ENCODE data around the gene ETF1.

DNA sequence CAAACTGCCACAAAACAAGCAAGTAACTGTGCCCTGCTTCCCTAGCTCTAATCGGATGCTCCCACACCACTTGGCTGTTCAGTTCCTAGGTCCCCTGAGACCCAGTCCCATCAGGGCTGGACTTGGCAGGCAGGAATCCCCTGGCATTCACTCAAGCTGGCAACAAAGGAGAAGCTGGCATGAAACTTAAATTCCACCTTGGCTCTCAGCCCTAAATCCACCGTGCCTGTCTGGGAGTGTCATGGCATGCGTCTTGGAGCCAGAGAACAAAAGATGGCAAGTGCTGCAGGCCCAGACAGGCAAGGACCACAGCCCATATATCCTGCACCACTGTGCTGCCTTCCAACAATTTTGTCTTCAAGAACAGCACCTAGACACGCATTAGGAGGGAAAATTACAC lies 38.2 kb downstream of the ETF1 start:
- no peak for TF ChIP-seq EZH2 (IDR thresholded peaks at IDR 0.05; ENCODE audit: borderline replicate concordance, insufficient read depth, low read depth, low read length, poor library complexity, severe bottlenecking)
- TF ChIP-seq, protein P1, sequence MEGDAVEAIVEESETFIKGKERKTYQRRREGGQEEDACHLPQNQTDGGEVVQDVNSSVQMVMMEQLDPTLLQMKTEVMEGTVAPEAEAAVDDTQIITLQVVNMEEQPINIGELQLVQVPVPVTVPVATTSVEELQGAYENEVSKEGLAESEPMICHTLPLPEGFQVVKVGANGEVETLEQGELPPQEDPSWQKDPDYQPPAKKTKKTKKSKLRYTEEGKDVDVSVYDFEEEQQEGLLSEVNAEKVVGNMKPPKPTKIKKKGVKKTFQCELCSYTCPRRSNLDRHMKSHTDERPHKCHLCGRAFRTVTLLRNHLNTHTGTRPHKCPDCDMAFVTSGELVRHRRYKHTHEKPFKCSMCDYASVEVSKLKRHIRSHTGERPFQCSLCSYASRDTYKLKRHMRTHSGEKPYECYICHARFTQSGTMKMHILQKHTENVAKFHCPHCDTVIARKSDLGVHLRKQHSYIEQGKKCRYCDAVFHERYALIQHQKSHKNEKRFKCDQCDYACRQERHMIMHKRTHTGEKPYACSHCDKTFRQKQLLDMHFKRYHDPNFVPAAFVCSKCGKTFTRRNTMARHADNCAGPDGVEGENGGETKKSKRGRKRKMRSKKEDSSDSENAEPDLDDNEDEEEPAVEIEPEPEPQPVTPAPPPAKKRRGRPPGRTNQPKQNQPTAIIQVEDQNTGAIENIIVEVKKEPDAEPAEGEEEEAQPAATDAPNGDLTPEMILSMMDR (IDR thresholded peaks at IDR 0.05) = no peak

Data from B cell (primary cell).